Neuronal stem cell (in vitro differentiated cells): Measurements from ENCODE around the gene TMPRSS3.

Experiments
- DNase-seq: peaks from one replicate; pipeline ENCODE4 v3.0.0-alpha.2; 2013; ENCODE audit warnings: low spot score
- H2AFZ ChIP-seq: one replicate; pipeline ENCODE4 v1.6.1; 2013; ENCODE audit warnings: mild to moderate bottlenecking, low read length, inconsistent platforms
- H2AK5ac ChIP-seq: 2 replicates; pipeline ENCODE4 v1.6.1; 2013; ENCODE audit warnings: low read depth, mild to moderate bottlenecking, inconsistent platforms, low read length, moderate library complexity, mixed read lengths
- H2BK120ac ChIP-seq: 2 replicates; pipeline ENCODE4 v1.6.1; 2013; ENCODE audit warnings: low read depth, mild to moderate bottlenecking, inconsistent platforms, low read length, moderate library complexity, mixed read lengths
- H2BK12ac ChIP-seq: one replicate; pipeline ENCODE4 v1.6.1; 2013; ENCODE audit warnings: low read length, inconsistent platforms
- H2BK15ac ChIP-seq: 2 replicates; pipeline ENCODE4 v1.6.1; 2013; ENCODE audit warnings: mild to moderate bottlenecking, low read length, inconsistent platforms, mixed read lengths
- H2BK5ac ChIP-seq: one replicate; pipeline ENCODE4 v1.6.1; 2013; ENCODE audit warnings: inconsistent platforms, mild to moderate bottlenecking, low read length, moderate library complexity
- H3K14ac ChIP-seq: one replicate; pipeline ENCODE4 v1.6.1; 2013; ENCODE audit warnings: low read length, inconsistent platforms
- H3K18ac ChIP-seq: 2 replicates; pipeline ENCODE4 v1.6.1; 2013; ENCODE audit warnings: low read length, inconsistent platforms
- H3K23ac ChIP-seq: 2 replicates; pipeline ENCODE4 v1.6.1; 2013; ENCODE audit warnings: low read depth, mild to moderate bottlenecking, mixed read lengths, low read length, inconsistent platforms; ENCODE audit not compliant: poor library complexity
- H3K27ac ChIP-seq: replicated peaks from 3 replicates; pipeline ENCODE4 v1.5.1; 2013; ENCODE audit warnings: low read length, inconsistent platforms
- H3K27me3 ChIP-seq, 3 experiments: 2 replicates each; pipeline ENCODE4 v1.6.1; 2013; ENCODE audit warnings: low read length in 3 of 3, mild to moderate bottlenecking in 2 of 3, inconsistent platforms in 1 of 3, low read depth in 1 of 3, mixed read lengths in 1 of 3, moderate library complexity in 1 of 3; ENCODE audit not compliant: control insufficient read depth in 3 of 3, insufficient read depth in 3 of 3
- H3K36me3 ChIP-seq, 2 donors: replicated peaks in 1 of 2; 2 replicates each; pipeline ENCODE4 v1.6.1; 2013; ENCODE audit warnings: low read length in 2 of 2; ENCODE audit not compliant: control insufficient read depth in 2 of 2, insufficient read depth in 2 of 2
- H3K4ac ChIP-seq: 2 replicates; pipeline ENCODE4 v1.6.1; 2013; ENCODE audit warnings: inconsistent platforms, mild to moderate bottlenecking, low read length, moderate library complexity
- H3K4me1 ChIP-seq, 2 donors: 1 replicate in 1 of 2; 2 replicates in 1 of 2; pipeline ENCODE4 v1.6.1; 2013; ENCODE audit warnings: low read length in 2 of 2, low read depth in 1 of 2; ENCODE audit not compliant: control insufficient read depth in 2 of 2, insufficient read depth in 1 of 2
- H3K4me2 ChIP-seq: one replicate; pipeline ENCODE4 v1.6.1; 2013; ENCODE audit warnings: mild to moderate bottlenecking, low read length, inconsistent platforms; ENCODE audit not compliant: insufficient read depth, poor library complexity, severe bottlenecking
- H3K4me3 ChIP-seq, 2 donors: 2 replicates each; pipeline ENCODE4 v1.5.1; 2013; ENCODE audit warnings: low read length in 2 of 2, mild to moderate bottlenecking in 2 of 2, inconsistent platforms in 1 of 2, moderate library complexity in 1 of 2
- H3K79me1 ChIP-seq: one replicate; pipeline ENCODE4 v1.6.1; 2013; ENCODE audit warnings: low read depth, mild to moderate bottlenecking, inconsistent platforms, low read length, moderate library complexity
- H3K9ac ChIP-seq: one replicate; pipeline ENCODE4 v1.6.1; 2013; ENCODE audit warnings: mild to moderate bottlenecking, low read depth, low read length, inconsistent platforms; ENCODE audit not compliant: poor library complexity
- H3K9me3 ChIP-seq, 2 donors: replicated peaks in 1 of 2; 2 replicates each; pipeline versions ENCODE3 to v1.6.1; 2013; ENCODE audit warnings: low read length in 2 of 2, mild to moderate bottlenecking in 2 of 2, inconsistent platforms in 1 of 2, low read depth in 1 of 2, mixed read lengths in 1 of 2, moderate library complexity in 1 of 2; ENCODE audit not compliant: control insufficient read depth in 2 of 2, insufficient read depth in 1 of 2
- H4K8ac ChIP-seq: one replicate; pipeline ENCODE4 v1.6.1; 2013; ENCODE audit warnings: low read depth, mild to moderate bottlenecking, inconsistent platforms, low read length, moderate library complexity
- H4K91ac ChIP-seq: one replicate; pipeline ENCODE4 v1.6.1; 2013; ENCODE audit warnings: low read length, low read depth, mild to moderate bottlenecking, inconsistent platforms; ENCODE audit not compliant: poor library complexity
- WGBS, 2 donors: extraction: QIAGEN DNeasy Blood & Tissue Kit; methylation state at CpG; one replicate each; pipeline ENCODE4 v1.1.7; 2013; ENCODE audit warnings: missing lambda C conversion rate in 2 of 2, mixed read lengths in 1 of 2; ENCODE audit not compliant: insufficient read length in 2 of 2, insufficient replicate concordance in 1 of 2; ENCODE audit errors: extremely low coverage in 2 of 2; 5-methylcytosine and 5-hydroxymethylcytosine counted together

TMPRSS3 gene

DNA sequence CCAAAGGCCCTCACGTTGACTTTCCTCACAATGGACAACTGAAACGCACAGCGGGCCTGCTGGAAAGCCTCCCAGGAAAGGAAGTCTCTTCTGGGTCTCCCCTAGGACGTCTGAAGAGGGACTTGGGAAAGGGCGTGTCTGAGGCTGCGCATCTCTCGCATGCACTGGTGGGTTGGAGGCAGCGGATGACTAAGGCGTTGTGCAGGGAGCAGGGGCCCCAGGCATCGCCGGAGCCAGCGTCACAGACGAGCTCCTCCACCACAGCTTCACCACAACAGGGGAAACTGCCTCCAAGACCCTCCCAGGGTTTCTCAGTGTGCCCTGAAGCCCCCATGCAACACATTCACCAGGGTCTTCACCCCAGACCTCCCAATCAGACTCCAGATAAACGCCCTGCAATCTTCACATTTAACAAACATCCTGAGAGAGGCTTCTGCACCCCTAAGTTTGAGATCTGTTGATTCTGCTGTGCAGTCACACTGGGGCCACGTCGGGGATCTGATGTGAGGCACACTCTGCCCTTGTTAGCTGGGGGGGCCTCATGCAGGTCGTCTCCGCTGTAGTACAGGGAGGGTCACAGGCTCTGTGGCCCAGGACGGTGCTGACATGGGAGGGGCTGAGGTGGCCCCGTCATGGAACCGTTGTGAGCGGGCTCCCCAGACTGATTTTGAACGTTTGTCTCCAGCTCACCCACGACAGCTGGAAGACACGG, 22.5 kb downstream of the TMPRSS3 start:
- Histone ChIP-seq H3K4me3 (no peak overlapping the region), H3K4me2 (no peak overlapping the region), H2BK12ac (no peak overlapping the region), H3K27me3 (peaks cover 0 to 2% (median 0%) of the 10 kb centered on the region in 3 experiments), H3K14ac (peak overlapping the region; percentile 78), H2AK5ac (peak overlapping the region; percentile 51), H3K9ac (no peak overlapping the region), H2BK15ac (no peak overlapping the region), H4K91ac (no peak overlapping the region), H2AFZ (no peak overlapping the region), H3K4ac (no peak overlapping the region), H4K8ac (no peak overlapping the region), H3K9me3 (no peaks in the 10 kb centered on the region), H2BK120ac (no peak overlapping the region), H3K36me3 (no peaks in the 10 kb centered on the region), H3K23ac (no peak overlapping the region), H3K79me1 (no peaks in the 10 kb centered on the region), H3K27ac (no peak overlapping the region), H2BK5ac (no peak overlapping the region), H3K18ac (no peak overlapping the region), H3K4me1 (peaks cover 0 to 4% of the 10 kb centered on the region in 2 donors)
- DNase-seq: no peak
- no CpG with 5 or more reads among the region's 25 CpGs for WGBS, 2 donors

DNA sequence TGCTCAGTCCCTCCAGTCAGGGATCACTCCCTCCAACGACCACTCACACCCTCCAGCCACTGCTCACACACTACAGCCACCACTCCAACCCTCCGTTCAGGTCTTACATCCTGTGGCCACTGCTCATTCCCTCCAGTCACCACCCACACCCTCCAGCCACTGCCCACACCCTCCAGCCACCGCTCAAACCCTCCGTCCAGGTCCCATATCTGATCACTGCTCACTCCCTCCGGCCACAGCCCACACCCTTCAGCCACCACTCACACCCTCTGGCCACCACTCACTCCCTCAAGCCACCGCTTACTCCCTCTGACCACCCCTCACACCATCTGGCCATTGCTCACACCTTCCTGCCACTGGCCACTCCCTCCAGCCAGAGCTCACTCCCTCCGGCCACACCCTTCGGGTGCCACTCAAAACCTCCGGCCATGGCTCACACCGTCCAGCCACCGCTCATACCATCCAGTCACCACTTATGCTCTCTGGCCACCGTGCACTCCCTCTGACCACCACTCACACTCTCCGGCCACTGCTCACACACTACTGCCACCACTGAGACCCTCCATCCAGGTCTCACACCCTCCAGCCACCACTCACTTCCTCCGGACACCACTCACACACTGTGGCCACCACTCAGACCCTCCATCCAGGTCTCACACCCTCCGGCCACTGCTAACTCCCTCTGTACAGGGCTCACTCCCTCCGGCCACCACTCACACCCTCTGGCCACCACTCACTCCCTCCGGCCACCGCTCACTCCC, 24.8 kb downstream of the TMPRSS3 start:
- DNase-seq: no peak
- H3K14ac ChIP-seq: no peak overlapping the region
- H4K8ac ChIP-seq: no peak overlapping the region
- H3K4me3 ChIP-seq: peak overlapping the region in 1 of 2 donors; percentile 29
- no CpG with 5 or more reads among the region's 18 CpGs for WGBS, 2 donors
- H3K27me3 ChIP-seq: no peaks in the 10 kb centered on the region
- H2BK5ac ChIP-seq: peak overlapping the region; percentile 50
- H2BK120ac ChIP-seq: no peak overlapping the region
- no peaks in the 10 kb centered on the region for H3K36me3 ChIP-seq
- H3K18ac ChIP-seq: peak overlapping the region; percentile 70
- no peaks in the 10 kb centered on the region for H3K9me3 ChIP-seq
- H2BK15ac ChIP-seq: no peak overlapping the region
- no peak overlapping the region for H3K4ac ChIP-seq
- H2BK12ac ChIP-seq: peak overlapping the region; percentile 73
- H3K23ac ChIP-seq: peak overlapping the region; percentile 37
- H3K9ac ChIP-seq: no peak overlapping the region
- H3K4me1 ChIP-seq: peaks cover 0 to 4% of the 10 kb centered on the region in 2 donors
- no peak overlapping the region for H3K4me2 ChIP-seq
- no peaks in the 10 kb centered on the region for H3K79me1 ChIP-seq
- H3K27ac ChIP-seq: no peak overlapping the region
- H4K91ac ChIP-seq: peak overlapping the region; percentile 83
- no peak overlapping the region for H2AFZ ChIP-seq
- H2AK5ac ChIP-seq: peak overlapping the region; percentile 85

DNA sequence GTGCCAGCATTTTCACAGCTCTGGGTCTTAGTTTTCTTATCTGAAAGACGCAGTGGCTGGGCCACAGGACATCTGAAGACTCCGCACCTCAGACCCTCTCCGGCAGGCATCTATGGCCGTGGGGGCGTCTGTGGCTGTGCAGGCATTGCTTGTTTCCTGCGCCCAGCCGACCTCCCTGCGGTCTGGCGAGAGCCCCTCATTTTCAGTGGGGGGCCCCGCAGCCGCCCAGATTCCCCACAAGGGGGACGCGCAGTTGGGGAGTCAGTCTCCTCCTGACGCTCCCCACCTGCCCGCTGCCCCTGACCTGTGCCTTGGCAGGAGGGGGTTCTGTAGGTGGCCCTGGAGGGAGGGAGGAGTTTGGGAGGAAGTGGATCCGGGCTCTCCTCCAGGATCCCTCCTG, 26.0 kb downstream of the TMPRSS3 start:
- Histone ChIP-seq H3K9me3 (no peaks in the 10 kb centered on the region), H2AFZ (no peak overlapping the region), H2AK5ac (no peak overlapping the region), H3K27me3 (no peaks in the 10 kb centered on the region), H3K14ac (no peak overlapping the region), H3K27ac (no peak overlapping the region), H4K91ac (no peak overlapping the region), H3K79me1 (no peaks in the 10 kb centered on the region), H3K9ac (no peak overlapping the region), H3K4me1 (peaks cover 0 to 2% of the 10 kb centered on the region in 2 donors), H2BK120ac (no peak overlapping the region), H2BK12ac (no peak overlapping the region), H2BK5ac (no peak overlapping the region), H3K4ac (no peak overlapping the region), H3K4me3 (no peak overlapping the region), H3K4me2 (no peak overlapping the region), H3K36me3 (no peaks in the 10 kb centered on the region), H3K23ac (no peak overlapping the region), H3K18ac (no peak overlapping the region), H2BK15ac (no peak overlapping the region), H4K8ac (no peak overlapping the region)
- no CpG with 5 or more reads among the region's 16 CpGs for WGBS, 2 donors
- no peak for DNase-seq
